ENCODE measurements around the gene RMND5A.

GRCh38 chr2:86774862-86775261, 54.8 kb downstream of the RMND5A start:
- TF ChIP-seq CTCF (conservative IDR thresholded peaks at IDR 0.05; ENCODE audit: low read depth, low read length) (no peak), EZH2 (IDR thresholded peaks at IDR 0.05; ENCODE audit: low read length, unreplicated experiment) (no peak)
